T47D (cell line): ENCODE measurements around the gene GALNT2.

Source experiments
- DNase-seq, 2 experiments: peaks; one replicate each; pipeline versions ENCODE4 v3.0.0 to v3.0.0-alpha.2; 2011 to 2012; ENCODE audit warnings: low read depth in 1 of 2, low spot score in 1 of 2
- JUND ChIP-seq: IDR thresholded peaks from 2 replicates; pipeline ENCODE4 v1.6.1; 2012; ENCODE audit warnings: low read depth
- in situ Hi-C: cut with HindIII; loops from 2 replicates; pipeline ENCODE4 v1.10.0; 2016; ENCODE audit warnings: low sequenced_read_pairs, low pct_unique_long_range_greater_than_20kb

GALNT2 gene

GRCh38 chr1:230320804-230321203 lies 253.8 kb downstream of the GALNT2 start:
- in situ Hi-C loops = no loop called here

GRCh38 chr1:230321341-230321740 lies 254.3 kb downstream of the GALNT2 start:
- in situ Hi-C loops = no loop called here
- no peak for DNase-seq
- no peak for TF ChIP-seq JUND

More at GRCh38 chr1:230320804-230321203, 253.8 kb downstream of the GALNT2 start:
- no peak for DNase-seq
- TF ChIP-seq JUND = no peak

- in situ Hi-C loops = no loop called here
- no peak for TF ChIP-seq JUND
- no peak for DNase-seq
Measured at GRCh38 chr1:230321741-230322420, 254.8 kb downstream of the GALNT2 start.

- DNase-seq = no peak
- in situ Hi-C loops = no loop called here
- TF ChIP-seq JUND = no peak
Measured at GRCh38 chr1:230322421-230322756, 255.4 kb downstream of the GALNT2 start.

- DNase-seq = no peak
- in situ Hi-C loops = no loop called here
- TF ChIP-seq JUND = no peak
Measured at GRCh38 chr1:230322967-230323547, 256.0 kb downstream of the GALNT2 start.

- in situ Hi-C loops = no loop called here
- no peak for DNase-seq
- TF ChIP-seq JUND = no peak
Measured at GRCh38 chr1:230323686-230324085, 256.6 kb downstream of the GALNT2 start.

GRCh38 chr1:230326971-230327891 lies 260.2 kb downstream of the GALNT2 start:
- in situ Hi-C loops = no loop called here
- TF ChIP-seq JUND = no peak
- DNase-seq = no peak

GRCh38 chr1:230327892-230328284 lies 260.9 kb downstream of the GALNT2 start:
- no peak for TF ChIP-seq JUND
- DNase-seq = no peak
- in situ Hi-C loops = no loop called here

- in situ Hi-C loops = no loop called here
- no peak for TF ChIP-seq JUND
- DNase-seq = no peak
Measured at GRCh38 chr1:230328342-230329015, 261.4 kb downstream of the GALNT2 start.

GRCh38 chr1:230330157-230330556 lies 263.1 kb downstream of the GALNT2 start:
- no peak for TF ChIP-seq JUND
- DNase-seq = no peak
- in situ Hi-C loops = no loop called here
